Stimulated activated CD8-positive, alpha-beta memory T cell treated with anti-CD3 and anti-CD28 coated beads, Interleukin-7, amount 100 ng/mL, for 24 hours (primary cell): Measurements from ENCODE around the gene SRPRB.

Experiments used
- DNase-seq: peaks from one replicate; pipeline ENCODE4 v3.0.0-alpha.2; 2020; ENCODE audit warnings: low read depth

Gene SRPRB

DNA sequence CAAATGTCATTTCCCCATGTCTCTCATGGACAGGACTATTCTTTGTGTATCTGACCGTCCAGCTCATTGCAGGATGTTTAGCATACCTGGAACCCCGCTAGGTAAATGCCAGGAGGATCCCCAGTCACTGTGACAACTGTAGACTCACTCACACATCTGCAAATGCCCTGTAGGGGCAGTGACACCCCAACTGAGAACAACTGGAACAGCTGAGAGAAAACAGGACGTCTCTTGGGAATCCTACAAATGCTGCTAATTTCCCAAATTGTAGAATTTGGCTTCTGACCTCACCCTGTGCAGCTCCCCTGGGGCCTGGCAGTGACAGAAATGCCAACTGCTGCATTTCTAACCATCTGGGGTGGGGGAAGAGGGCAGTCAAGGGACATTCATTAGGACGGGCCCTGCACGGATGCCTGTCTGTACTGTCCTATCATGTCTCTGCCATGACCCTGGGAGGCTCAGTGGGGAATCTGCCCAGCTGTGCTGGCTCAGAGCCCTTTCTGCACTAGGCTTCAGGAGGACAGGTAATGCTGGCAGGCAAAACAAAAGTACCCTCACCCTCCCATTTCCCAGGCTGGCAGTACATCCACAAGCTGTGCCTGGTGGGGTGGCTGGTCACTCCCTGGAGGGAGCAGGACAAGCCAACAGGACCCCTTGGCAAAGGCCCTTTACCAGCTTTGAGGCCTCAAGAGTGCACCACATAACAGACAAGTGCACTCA, 59.7 kb downstream of the SRPRB start:
- no peak for DNase-seq

DNA sequence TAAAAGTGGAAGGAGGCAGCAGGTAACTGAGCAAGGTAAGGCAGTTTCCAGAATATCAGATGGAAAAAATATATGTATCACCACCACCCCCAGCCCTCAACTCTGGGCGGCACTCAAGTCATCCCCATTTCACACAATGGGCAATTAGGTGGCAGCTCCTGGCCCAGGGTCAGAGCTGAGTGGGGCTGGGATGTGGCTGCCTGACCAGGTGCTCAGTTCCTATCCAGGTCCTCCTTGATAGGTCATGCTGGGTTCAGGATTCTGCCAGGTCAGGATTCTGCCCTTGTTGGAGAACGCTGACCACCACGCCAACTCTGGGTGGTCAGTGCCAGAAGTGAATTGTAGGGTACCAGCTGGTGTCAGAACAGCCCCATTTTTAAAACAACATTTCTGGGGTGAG, 60.5 kb downstream of the SRPRB start:
- no peak for DNase-seq

DNA sequence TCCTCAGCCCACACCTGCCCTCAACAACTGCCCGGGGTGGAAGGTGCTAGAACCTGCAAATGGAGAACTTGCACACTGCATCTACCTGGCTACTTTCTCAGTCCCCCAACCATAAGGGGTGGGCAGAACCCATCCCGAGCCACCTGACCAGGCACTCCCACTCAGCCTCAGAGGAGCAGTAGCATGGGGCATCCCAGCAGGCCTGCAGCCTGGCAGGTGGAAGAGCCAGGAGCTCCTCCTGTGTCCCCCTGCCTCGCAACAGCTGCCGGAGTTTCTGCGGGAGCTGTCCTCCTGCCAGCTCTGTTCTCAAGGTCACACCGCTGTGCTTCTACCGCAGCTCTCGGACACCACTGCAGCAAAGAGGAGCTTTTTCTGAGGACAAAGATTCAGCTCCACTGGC, 62.6 kb downstream of the SRPRB start:
- no peak for DNase-seq

DNA sequence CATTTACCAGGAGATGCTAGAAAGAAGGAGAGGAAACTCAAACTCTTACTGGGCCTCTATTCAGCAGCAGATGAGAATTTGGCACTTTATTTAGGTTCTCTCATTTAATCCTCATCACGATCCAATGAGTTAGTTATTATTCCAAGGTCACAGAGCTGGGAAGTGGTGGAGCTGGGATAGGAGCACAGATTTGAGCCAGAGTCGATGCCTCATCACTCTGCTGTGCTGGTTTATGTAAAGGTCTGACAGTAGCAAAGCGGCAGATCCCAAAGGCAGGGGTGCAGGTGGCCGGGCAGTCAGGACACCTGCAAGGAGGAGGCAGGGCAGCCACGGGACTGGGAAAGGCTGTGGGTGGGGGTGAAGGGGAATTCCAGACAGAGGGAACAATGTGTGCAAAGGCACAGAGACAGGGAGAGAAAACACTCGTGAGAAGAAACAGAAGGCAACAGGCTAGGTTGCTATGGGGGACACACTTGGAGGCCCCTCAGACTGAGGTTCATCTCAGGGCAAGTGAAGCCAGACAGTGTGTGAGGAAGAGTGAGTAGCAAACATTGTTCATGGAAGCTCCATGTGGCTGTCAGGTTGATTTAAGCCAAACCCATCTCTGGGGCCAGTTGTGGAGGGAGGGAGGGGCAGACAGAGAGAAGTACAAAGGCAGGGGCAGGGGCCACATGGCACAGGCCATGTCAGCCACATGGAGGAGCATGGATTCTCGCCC, 63.3 kb downstream of the SRPRB start:
- no peak for DNase-seq

DNA sequence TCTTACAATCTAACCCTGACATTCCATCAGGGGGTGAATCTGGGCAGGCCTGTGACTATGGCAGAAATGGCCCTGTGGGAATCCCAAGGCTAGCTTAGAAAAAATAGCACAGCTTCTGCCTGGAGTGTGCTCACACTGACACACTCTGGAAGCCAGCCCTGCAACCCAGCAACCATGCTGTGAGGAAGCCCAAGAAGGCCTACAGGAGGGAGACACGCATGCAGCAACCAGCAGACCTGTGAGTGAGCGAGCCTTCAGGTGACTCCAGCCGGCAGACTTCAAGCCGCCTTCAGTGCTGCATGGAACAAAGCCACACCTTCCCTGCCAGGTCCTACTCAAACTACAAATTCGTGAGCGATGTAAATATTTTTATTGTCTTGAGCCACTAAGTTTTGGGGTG, 64.0 kb downstream of the SRPRB start:
- DNase-seq, result no peak

DNA sequence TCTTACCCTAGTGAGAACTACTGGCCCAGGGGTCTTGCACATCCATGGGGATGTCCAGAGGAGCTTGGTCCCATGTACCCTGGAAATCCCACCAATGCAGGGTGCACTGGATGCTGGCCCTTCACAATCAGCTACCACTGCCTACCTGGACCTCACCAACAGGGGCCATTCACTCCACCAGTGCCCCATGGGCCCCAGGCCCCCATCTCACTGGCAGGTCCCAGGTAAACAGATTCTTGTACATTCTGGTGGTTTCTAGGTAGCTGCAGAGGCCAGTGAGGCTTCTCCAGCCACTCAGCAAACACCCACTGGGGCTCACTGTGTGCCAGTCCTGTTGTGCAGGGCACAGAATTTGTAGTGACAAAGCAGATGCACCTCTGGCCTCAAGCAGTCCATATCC, 65.2 kb downstream of the SRPRB start:
- no peak for DNase-seq
